Measurements from ENCODE around the gene STRAP. TPM values are rescaled to one million over a fixed set of nuclear protein-coding genes. Genes with fewer than 3 reads are reported as not detected.

STRAP gene
- total RNA-seq, 1 experiment from 2014 or later: 205 TPM

GRCh38 chr12:15932327-15932726 is 50.1 kb downstream of the STRAP start:
- CTCF ChIA-PET: no interaction called here
- Histone ChIP-seq H3K27ac (no peak overlapping the region), H2AFZ (no peak overlapping the region)

GRCh38 chr12:15932971-15933370 is 50.8 kb downstream of the STRAP start:
- CTCF ChIA-PET: no interaction called here
- intact Hi-C loops (cut with micrococcal nuclease; ENCODE audit: unreplicated experiment): no loop called here
- POLR2A ChIA-PET (ENCODE audit: unreplicated experiment): no interaction called here
- Histone ChIP-seq H3F3A (ENCODE audit: insufficient read depth, low read depth) (no peaks in the 10 kb centered on the region), H3K4me3 (no peak overlapping the region), H2AFZ (no peak overlapping the region), H3K4me2 (no peak overlapping the region), H3K27me3 (ENCODE audit: insufficient read depth, low read depth) (no peaks in the 10 kb centered on the region), H3K79me2 (ENCODE audit: low read depth) (peaks cover 9% of the 10 kb centered on the region; the same call in 1 of the 2 replicates), H3K9me2 (ENCODE audit: insufficient read depth) (no peaks in the 10 kb centered on the region), H3K9me3 (ENCODE audit: insufficient read depth, low read depth) (no peaks in the 10 kb centered on the region), H3K36me3 (ENCODE audit: low read depth) (no peaks in the 10 kb centered on the region), H3K4me1 (replicated peaks; ENCODE audit: insufficient read depth) (0 out of 2 replicates have a peak, but pooled peaks cover 5% of the 10 kb centered on the region), H4K20me1 (ENCODE audit: insufficient read depth) (no peaks in the 10 kb centered on the region), H3K27ac (no peak overlapping the region)
- no TSS peak for BruUV-seq (replicated peaks)
- no peak for TF ChIP-seq EZH2 (IDR thresholded peaks at IDR 0.05; ENCODE audit: low read depth)
- no peak for TF ChIP-seq CTCF (conservative IDR thresholded peaks at IDR 0.05)
- DNase-seq: no peak

More at GRCh38 chr12:15932327-15932726, 50.1 kb downstream of the STRAP start:
- H4K20me1 ChIP-seq (ENCODE audit: insufficient read depth): no peaks in the 10 kb centered on the region
- no peak for DNase-seq
- intact Hi-C loops (cut with micrococcal nuclease; ENCODE audit: unreplicated experiment): no loop called here
- H3K4me2 ChIP-seq: no peak overlapping the region
- H3K36me3 ChIP-seq (ENCODE audit: low read depth): no peaks in the 10 kb centered on the region
- no peaks in the 10 kb centered on the region for H3K9me2 ChIP-seq (ENCODE audit: insufficient read depth)
- H3K79me2 ChIP-seq (ENCODE audit: low read depth): peaks cover 9% of the 10 kb centered on the region; the same call in 1 of the 2 replicates
- POLR2A ChIA-PET (ENCODE audit: unreplicated experiment): no interaction called here
- H3F3A ChIP-seq (ENCODE audit: insufficient read depth, low read depth): no peaks in the 10 kb centered on the region
- H3K9me3 ChIP-seq (ENCODE audit: insufficient read depth, low read depth): no peaks in the 10 kb centered on the region
- H3K27me3 ChIP-seq (ENCODE audit: insufficient read depth, low read depth): no peaks in the 10 kb centered on the region
- BruUV-seq (replicated peaks): no TSS peak
- no peak overlapping the region for H3K4me3 ChIP-seq
- 0 out of 2 replicates have a peak, but pooled peaks cover 11% of the 10 kb centered on the region for H3K4me1 ChIP-seq (replicated peaks; ENCODE audit: insufficient read depth)
- TF ChIP-seq EZH2 (IDR thresholded peaks at IDR 0.05; ENCODE audit: low read depth) (no peak), CTCF (conservative IDR thresholded peaks at IDR 0.05) (no peak)

GRCh38 chr12:15933751-15934150 is 51.6 kb downstream of the STRAP start:
- Histone ChIP-seq H3K4me3 (no peak overlapping the region), H3K36me3 (ENCODE audit: low read depth) (no peaks in the 10 kb centered on the region), H3K27me3 (ENCODE audit: insufficient read depth, low read depth) (no peaks in the 10 kb centered on the region), H2AFZ (no peak overlapping the region), H3K9me3 (ENCODE audit: insufficient read depth, low read depth) (no peaks in the 10 kb centered on the region), H3K27ac (no peak overlapping the region), H3K4me2 (no peak overlapping the region), H4K20me1 (ENCODE audit: insufficient read depth) (no peaks in the 10 kb centered on the region), H3F3A (ENCODE audit: insufficient read depth, low read depth) (no peaks in the 10 kb centered on the region), H3K79me2 (ENCODE audit: low read depth) (peaks cover 9% of the 10 kb centered on the region; the same call in 1 of the 2 replicates), H3K9me2 (ENCODE audit: insufficient read depth) (no peaks in the 10 kb centered on the region), H3K4me1 (replicated peaks; ENCODE audit: insufficient read depth) (no peaks in the 10 kb centered on the region)
- DNase-seq: no peak
- intact Hi-C loops (cut with micrococcal nuclease; ENCODE audit: unreplicated experiment): no loop called here
- BruUV-seq (replicated peaks): no TSS peak
- CTCF ChIA-PET: no interaction called here
- TF ChIP-seq CTCF (conservative IDR thresholded peaks at IDR 0.05) (no peak), EZH2 (IDR thresholded peaks at IDR 0.05; ENCODE audit: low read depth) (no peak)
- POLR2A ChIA-PET (ENCODE audit: unreplicated experiment): no interaction called here
